HepG2 (cell line): ENCODE measurements around the gene AP1G1. TPM values are rescaled to one million over a fixed set of nuclear protein-coding genes. Genes with fewer than 3 reads are reported as not detected.

Source experiments
- BORCS8-MEF2B ChIP-seq: sonication (generic); formaldehyde crosslinking; IDR thresholded peaks from 2 replicates; pipeline ENCODE4 v1.8.0; 2022; ENCODE audit warnings: mild to moderate bottlenecking, missing genetic modification reagents
- CBX2 ChIP-seq, 2 experiments: fragments of 200-600 bp in 1 of 2; sonication (generic); formaldehyde crosslinking in 1 of 2; IDR thresholded peaks; 2 replicates each; pipeline versions ENCODE4 v1.7.0 to v1.8.1; 2018 to 2022; ENCODE audit warnings: low read depth in 2 of 2, low read length in 1 of 2, mild to moderate bottlenecking in 1 of 2, missing genetic modification reagents in 1 of 2
- CREB1 ChIP-seq, 2 experiments: fragments of 450-650 bp in 1 of 2; IDR thresholded peaks; 2 replicates each; pipeline ENCODE4 v1.6.1; 2016 to 2017; ENCODE audit warnings: control low read depth in 1 of 2, mild to moderate bottlenecking in 1 of 2, missing compliant biosample characterization in 1 of 2, missing genetic modification characterization in 1 of 2
- FOXA1 ChIP-seq, 2 experiments: fragments of 450-650 bp in 1 of 2; sonication (generic) in 1 of 2; formaldehyde crosslinking in 1 of 2; IDR thresholded peaks; 2 replicates each; pipeline versions ENCODE4 v1.4.0 to v1.6.1; 2016 to 2020; ENCODE audit warnings: missing genetic modification reagents in 1 of 2
- MED8 ChIP-seq: sonication (generic); formaldehyde crosslinking; IDR thresholded peaks from 2 replicates; pipeline ENCODE4 v1.8.1; 2023; ENCODE audit warnings: mild to moderate bottlenecking, missing genetic modification reagents; ENCODE audit not compliant: insufficient replicate concordance
- PRMT3 ChIP-seq: sonication (generic); formaldehyde crosslinking; IDR thresholded peaks from 2 replicates; pipeline ENCODE4 v1.8.1; 2022; ENCODE audit warnings: low read depth, mild to moderate bottlenecking, moderate library complexity, missing genetic modification reagents, borderline replicate concordance
- RAD21 ChIP-seq: fragments of 450-650 bp; formaldehyde crosslinking; IDR thresholded peaks from 2 replicates; pipeline ENCODE4 v1.5.0; 2020; ENCODE audit warnings: mild to moderate bottlenecking
- RARA ChIP-seq: IDR thresholded peaks from 2 replicates; pipeline ENCODE4 v1.6.1; 2016; ENCODE audit warnings: missing genetic modification reagents, missing compliant biosample characterization
- RXRB ChIP-seq: IDR thresholded peaks from 2 replicates; pipeline ENCODE4 v1.6.1; 2016; ENCODE audit warnings: borderline replicate concordance, missing genetic modification reagents, missing compliant biosample characterization
- SKI ChIP-seq: fragments of 450-650 bp; IDR thresholded peaks from one replicate; pipeline ENCODE4 v1.6.1; 2018; ENCODE audit warnings: mild to moderate bottlenecking; ENCODE audit not compliant: partially characterized antibody
- YEATS4 ChIP-seq: sonication (generic); formaldehyde crosslinking; IDR thresholded peaks from 2 replicates; pipeline ENCODE4 v1.4.0; 2020; ENCODE audit warnings: missing genetic modification reagents, borderline replicate concordance
- ZBTB20 ChIP-seq: sonication (generic); formaldehyde crosslinking; IDR thresholded peaks from 2 replicates; pipeline ENCODE4 v1.8.1; 2023; ENCODE audit warnings: missing genetic modification reagents, low read depth, mild to moderate bottlenecking, borderline replicate concordance
- ZNF30 ChIP-seq: sonication (generic); formaldehyde crosslinking; IDR thresholded peaks from 2 replicates; pipeline ENCODE4 v1.5.0; 2020; ENCODE audit warnings: mild to moderate bottlenecking, missing genetic modification reagents
- ZNF510 ChIP-seq: sonication (generic); formaldehyde crosslinking; IDR thresholded peaks from 2 replicates; pipeline ENCODE4 v1.4.0; 2020; ENCODE audit warnings: low read depth, mild to moderate bottlenecking, missing genetic modification reagents
- ZNF761 ChIP-seq: sonication (generic); formaldehyde crosslinking; conservative IDR thresholded peaks from 2 replicates; pipeline ENCODE4 v1.4.0; 2020; ENCODE audit warnings: mild to moderate bottlenecking, missing genetic modification reagents
- polyA plus RNA-seq, 8 experiments: library from polyadenylated mRNA; depleted of rRNA in 3 of 8; stranded (reverse) in 7 of 8; unstranded in 1 of 8; fragments of >200 nt; fragmentation: Illumina TruSeq in 4 of 8; extraction: Trizol in 4 of 8; gene quantifications; 2 replicates each; pipeline versions ENCODE4 v1.2.1 to v1.2.3, GENCODE V29; 2011 to 2016; ENCODE audit warnings: low read depth in 4 of 8, missing spikeins in 1 of 8, mixed read lengths in 1 of 8; ENCODE audit not compliant: insufficient read depth in 1 of 8
- total RNA-seq, 5 experiments: library from RNA; depleted of rRNA; stranded (reverse); fragments of >200 nt; fragmentation: Illumina TruSeq; extraction: Trizol; gene quantifications; 2 replicates each; pipeline ENCODE4 v1.2.3, GENCODE V29; 2016; ENCODE audit warnings: low read depth in 1 of 5
- TF ChIP-seq, protein P1 (sequence below): sonication (generic); formaldehyde crosslinking; IDR thresholded peaks from 2 replicates; pipeline ENCODE4 v1.4.0; 2020; ENCODE audit warnings: missing genetic modification reagents
- TF ChIP-seq, protein P2 (sequence below): sonication (generic); formaldehyde crosslinking; IDR thresholded peaks from 2 replicates; pipeline ENCODE4 v1.4.0; 2020; ENCODE audit warnings: mild to moderate bottlenecking, missing genetic modification reagents, borderline replicate concordance
- TF ChIP-seq, protein P3 (sequence below): sonication (generic); formaldehyde crosslinking; IDR thresholded peaks from 2 replicates; pipeline ENCODE4 v1.4.0; 2020; ENCODE audit warnings: missing genetic modification reagents, mild to moderate bottlenecking, borderline replicate concordance
- TF ChIP-seq, protein P4 (sequence below): sonication (generic); formaldehyde crosslinking; IDR thresholded peaks from 2 replicates; pipeline ENCODE4 v1.5.0; 2020; ENCODE audit warnings: missing genetic modification reagents

AP1G1 gene
- total and polyA plus RNA-seq, 2 of the 13 experiments (the other 11 are each of a cell fraction or from before 2014, with no cell fraction given): 62.2 to 66.2 TPM

DNA sequence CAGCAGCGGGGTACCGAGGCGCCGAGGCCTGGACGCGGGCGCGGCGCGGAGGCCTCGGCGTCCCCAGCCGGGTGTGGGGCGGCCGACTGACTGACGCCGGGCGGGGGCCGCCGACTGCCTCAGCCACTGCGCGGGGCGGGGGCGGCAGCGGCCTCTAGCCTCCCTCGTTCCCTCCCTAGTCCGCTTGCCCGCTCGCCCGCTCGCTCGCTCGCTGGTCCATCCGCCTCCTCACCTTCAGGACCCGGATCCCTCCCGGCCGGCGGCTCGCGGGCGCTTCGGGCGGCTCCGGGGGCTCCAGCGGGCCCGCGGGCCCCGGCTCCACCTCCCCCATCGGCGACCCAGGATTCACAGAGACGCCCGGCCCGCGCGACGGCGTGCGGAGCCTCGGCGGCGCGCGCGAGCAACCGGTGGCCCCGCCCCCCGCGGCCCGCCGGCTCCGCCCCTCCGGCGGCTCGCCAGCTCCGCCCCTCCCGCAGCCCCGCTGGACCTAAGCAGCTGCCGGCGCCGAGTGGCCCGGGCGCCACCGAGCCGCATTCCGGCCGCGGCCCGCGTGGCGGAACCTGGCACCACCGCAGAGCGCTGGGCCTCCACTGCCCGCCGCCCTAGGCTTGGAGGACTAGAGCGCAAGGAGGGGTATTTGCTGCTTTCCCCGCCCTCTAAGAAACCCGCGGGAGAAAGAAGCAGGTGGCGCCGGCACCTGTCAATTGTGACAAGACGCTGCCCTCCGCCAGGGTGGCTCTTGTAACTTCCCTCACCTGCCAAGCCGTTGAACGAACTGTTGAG, 84.9 kb downstream of the AP1G1 start (continued):
- TF ChIP-seq, protein P1, sequence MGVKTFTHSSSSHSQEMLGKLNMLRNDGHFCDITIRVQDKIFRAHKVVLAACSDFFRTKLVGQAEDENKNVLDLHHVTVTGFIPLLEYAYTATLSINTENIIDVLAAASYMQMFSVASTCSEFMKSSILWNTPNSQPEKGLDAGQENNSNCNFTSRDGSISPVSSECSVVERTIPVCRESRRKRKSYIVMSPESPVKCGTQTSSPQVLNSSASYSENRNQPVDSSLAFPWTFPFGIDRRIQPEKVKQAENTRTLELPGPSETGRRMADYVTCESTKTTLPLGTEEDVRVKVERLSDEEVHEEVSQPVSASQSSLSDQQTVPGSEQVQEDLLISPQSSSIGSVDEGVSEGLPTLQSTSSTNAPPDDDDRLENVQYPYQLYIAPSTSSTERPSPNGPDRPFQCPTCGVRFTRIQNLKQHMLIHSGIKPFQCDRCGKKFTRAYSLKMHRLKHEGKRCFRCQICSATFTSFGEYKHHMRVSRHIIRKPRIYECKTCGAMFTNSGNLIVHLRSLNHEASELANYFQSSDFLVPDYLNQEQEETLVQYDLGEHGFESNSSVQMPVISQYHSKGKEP (CRISPR knock-in tag): no peak
- TF ChIP-seq ZNF30 (CRISPR knock-in tag): no peak
- TF ChIP-seq RAD21 (CRISPR knock-in tag): peak; percentile 50
- 0 out of 2 replicates have a peak, but pooled peaks have one; percentile 60 for TF ChIP-seq PRMT3 (CRISPR knock-in tag)
- TF ChIP-seq MED8: no peak
- TF ChIP-seq BORCS8-MEF2B (CRISPR knock-in tag): peak; percentile 71; the same call in 1 of the 2 replicates
- TF ChIP-seq, protein P2, sequence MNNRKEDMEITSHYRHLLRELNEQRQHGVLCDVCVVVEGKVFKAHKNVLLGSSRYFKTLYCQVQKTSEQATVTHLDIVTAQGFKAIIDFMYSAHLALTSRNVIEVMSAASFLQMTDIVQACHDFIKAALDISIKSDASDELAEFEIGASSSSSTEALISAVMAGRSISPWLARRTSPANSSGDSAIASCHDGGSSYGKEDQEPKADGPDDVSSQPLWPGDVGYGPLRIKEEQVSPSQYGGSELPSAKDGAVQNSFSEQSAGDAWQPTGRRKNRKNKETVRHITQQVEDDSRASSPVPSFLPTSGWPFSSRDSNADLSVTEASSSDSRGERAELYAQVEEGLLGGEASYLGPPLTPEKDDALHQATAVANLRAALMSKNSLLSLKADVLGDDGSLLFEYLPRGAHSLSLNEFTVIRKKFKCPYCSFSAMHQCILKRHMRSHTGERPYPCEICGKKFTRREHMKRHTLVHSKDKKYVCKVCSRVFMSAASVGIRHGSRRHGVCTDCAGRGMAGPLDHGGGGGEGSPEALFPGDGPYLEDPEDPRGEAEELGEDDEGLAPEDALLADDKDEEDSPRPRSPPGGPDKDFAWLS (CRISPR knock-in tag): no peak
- TF ChIP-seq ZNF761 (CRISPR knock-in tag): no peak
- TF ChIP-seq CREB1 (IDR thresholded peaks at IDR 0.05): no peak
- TF ChIP-seq CREB1 (CRISPR knock-in tag; IDR thresholded peaks at IDR 0.05): no peak
- TF ChIP-seq YEATS4 (CRISPR knock-in tag): no peak
- TF ChIP-seq FOXA1 (IDR thresholded peaks at IDR 0.05): no peak
- TF ChIP-seq FOXA1 (CRISPR knock-in tag; IDR thresholded peaks at IDR 0.05): no peak
- no peak for TF ChIP-seq RXRB
- TF ChIP-seq, protein P3, sequence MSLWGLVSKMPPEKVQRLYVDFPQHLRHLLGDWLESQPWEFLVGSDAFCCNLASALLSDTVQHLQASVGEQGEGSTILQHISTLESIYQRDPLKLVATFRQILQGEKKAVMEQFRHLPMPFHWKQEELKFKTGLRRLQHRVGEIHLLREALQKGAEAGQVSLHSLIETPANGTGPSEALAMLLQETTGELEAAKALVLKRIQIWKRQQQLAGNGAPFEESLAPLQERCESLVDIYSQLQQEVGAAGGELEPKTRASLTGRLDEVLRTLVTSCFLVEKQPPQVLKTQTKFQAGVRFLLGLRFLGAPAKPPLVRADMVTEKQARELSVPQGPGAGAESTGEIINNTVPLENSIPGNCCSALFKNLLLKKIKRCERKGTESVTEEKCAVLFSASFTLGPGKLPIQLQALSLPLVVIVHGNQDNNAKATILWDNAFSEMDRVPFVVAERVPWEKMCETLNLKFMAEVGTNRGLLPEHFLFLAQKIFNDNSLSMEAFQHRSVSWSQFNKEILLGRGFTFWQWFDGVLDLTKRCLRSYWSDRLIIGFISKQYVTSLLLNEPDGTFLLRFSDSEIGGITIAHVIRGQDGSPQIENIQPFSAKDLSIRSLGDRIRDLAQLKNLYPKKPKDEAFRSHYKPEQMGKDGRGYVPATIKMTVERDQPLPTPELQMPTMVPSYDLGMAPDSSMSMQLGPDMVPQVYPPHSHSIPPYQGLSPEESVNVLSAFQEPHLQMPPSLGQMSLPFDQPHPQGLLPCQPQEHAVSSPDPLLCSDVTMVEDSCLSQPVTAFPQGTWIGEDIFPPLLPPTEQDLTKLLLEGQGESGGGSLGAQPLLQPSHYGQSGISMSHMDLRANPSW (CRISPR knock-in tag): no peak
- TF ChIP-seq, protein P4, sequence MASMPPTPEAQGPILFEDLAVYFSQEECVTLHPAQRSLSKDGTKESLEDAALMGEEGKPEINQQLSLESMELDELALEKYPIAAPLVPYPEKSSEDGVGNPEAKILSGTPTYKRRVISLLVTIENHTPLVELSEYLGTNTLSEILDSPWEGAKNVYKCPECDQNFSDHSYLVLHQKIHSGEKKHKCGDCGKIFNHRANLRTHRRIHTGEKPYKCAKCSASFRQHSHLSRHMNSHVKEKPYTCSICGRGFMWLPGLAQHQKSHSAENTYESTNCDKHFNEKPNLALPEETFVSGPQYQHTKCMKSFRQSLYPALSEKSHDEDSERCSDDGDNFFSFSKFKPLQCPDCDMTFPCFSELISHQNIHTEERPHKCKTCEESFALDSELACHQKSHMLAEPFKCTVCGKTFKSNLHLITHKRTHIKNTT (CRISPR knock-in tag): no peak
- peak; percentile 63 for TF ChIP-seq SKI
- TF ChIP-seq RARA (CRISPR knock-in tag): no peak
- TF ChIP-seq ZNF510 (CRISPR knock-in tag): no peak
- no peak for TF ChIP-seq ZBTB20
- no peak for TF ChIP-seq CBX2 (IDR thresholded peaks at IDR 0.05; ENCODE audit: low read depth, low read length)
- TF ChIP-seq CBX2 (CRISPR knock-in tag; IDR thresholded peaks at IDR 0.05; ENCODE audit: low read depth): no peak
